DOHH2 (cell line): Measurements from ENCODE around the gene TMCO1.

Experiments
- EZH2phosphoT487 ChIP-seq: fragments of 200-600 bp; sonication (generic); IDR thresholded peaks from 2 replicates; pipeline ENCODE4 v1.6.1; 2017; ENCODE audit warnings: borderline replicate concordance, mild to moderate bottlenecking, antibody characterized with exemption, low read length, moderate library complexity, mixed read lengths
- TF ChIP-seq, protein P1 (sequence below): fragments of 200-600 bp; sonication (generic); IDR thresholded peaks from one replicate; pipeline ENCODE4 v1.5.1; 2014; ENCODE audit warnings: antibody characterized with exemption, mild to moderate bottlenecking, low read depth, low read length; ENCODE audit not compliant: poor library complexity, severe bottlenecking

DNA sequence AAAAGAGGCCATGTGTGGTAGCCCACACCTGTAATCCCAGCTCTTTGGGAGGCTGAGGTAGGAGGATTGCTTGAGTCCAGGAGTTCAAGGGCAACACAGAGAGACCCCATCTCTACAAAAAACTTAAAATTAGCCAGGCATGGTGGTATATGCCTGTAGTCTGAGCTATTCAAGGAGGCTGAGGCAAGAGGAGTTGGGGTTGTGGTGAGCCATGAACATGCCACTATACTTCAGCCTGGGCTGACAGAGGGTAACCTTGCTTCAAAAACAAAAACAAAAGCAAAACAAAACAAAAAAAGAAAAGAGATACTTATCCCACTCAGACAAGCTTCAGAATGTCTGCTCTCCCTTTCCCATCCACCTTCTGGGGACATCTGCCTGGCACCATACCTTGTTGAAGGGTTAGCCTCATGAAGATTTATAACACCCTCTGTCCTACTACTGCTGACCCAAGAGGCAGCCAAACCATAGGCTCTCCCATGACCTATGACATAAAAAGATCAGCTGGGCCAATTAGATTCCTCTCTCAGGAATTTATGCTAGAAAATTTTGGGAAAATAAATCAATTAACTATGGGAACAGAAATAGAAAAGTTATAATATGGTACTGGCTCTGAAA lies 13.2 kb downstream of the TMCO1 start:
- TF ChIP-seq, protein P1, sequence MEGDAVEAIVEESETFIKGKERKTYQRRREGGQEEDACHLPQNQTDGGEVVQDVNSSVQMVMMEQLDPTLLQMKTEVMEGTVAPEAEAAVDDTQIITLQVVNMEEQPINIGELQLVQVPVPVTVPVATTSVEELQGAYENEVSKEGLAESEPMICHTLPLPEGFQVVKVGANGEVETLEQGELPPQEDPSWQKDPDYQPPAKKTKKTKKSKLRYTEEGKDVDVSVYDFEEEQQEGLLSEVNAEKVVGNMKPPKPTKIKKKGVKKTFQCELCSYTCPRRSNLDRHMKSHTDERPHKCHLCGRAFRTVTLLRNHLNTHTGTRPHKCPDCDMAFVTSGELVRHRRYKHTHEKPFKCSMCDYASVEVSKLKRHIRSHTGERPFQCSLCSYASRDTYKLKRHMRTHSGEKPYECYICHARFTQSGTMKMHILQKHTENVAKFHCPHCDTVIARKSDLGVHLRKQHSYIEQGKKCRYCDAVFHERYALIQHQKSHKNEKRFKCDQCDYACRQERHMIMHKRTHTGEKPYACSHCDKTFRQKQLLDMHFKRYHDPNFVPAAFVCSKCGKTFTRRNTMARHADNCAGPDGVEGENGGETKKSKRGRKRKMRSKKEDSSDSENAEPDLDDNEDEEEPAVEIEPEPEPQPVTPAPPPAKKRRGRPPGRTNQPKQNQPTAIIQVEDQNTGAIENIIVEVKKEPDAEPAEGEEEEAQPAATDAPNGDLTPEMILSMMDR, result no peak
- no peak for TF ChIP-seq EZH2phosphoT487
